Liver (tissue), 3 donors: ENCODE results near the gene RAB14.

Experiments
- EGR1 ChIP-seq, 2 donors: IDR thresholded peaks; 2 replicates each; pipeline ENCODE4 v1.6.1; 2016 to 2018; ENCODE audit warnings: antibody characterized with exemption in 2 of 2, low read depth in 2 of 2
- JUND ChIP-seq, 2 donors: IDR thresholded peaks; 2 replicates each; pipeline ENCODE4 v1.6.1; 2016; ENCODE audit warnings: antibody characterized with exemption in 2 of 2
- RAD21 ChIP-seq, 2 donors: IDR thresholded peaks; 2 replicates each; pipeline ENCODE4 v1.6.1; 2016; ENCODE audit warnings: antibody characterized with exemption in 2 of 2, mild to moderate bottlenecking in 2 of 2
- REST ChIP-seq: IDR thresholded peaks from 2 replicates; pipeline ENCODE4 v1.6.1; 2016; ENCODE audit warnings: antibody characterized with exemption, mild to moderate bottlenecking
- TAF1 ChIP-seq: conservative IDR thresholded peaks from 2 replicates; pipeline ENCODE4 v1.6.1; 2016; ENCODE audit warnings: antibody characterized with exemption, mild to moderate bottlenecking
- YY1 ChIP-seq: IDR thresholded peaks from 2 replicates; pipeline ENCODE4 v1.6.1; 2016; ENCODE audit warnings: antibody characterized with exemption, mild to moderate bottlenecking
- ZBTB33 ChIP-seq: IDR thresholded peaks from 2 replicates; pipeline ENCODE4 v1.6.1; 2016; ENCODE audit warnings: antibody characterized with exemption
- TF ChIP-seq, protein P1 (sequence below): IDR thresholded peaks from 2 replicates; pipeline ENCODE4 v1.6.1; 2016; ENCODE audit warnings: antibody characterized with exemption
- TF ChIP-seq, protein P2 (sequence below): fragments of 150-350 bp; IDR thresholded peaks from 2 replicates; pipeline ENCODE4 v1.5.1; 2017; ENCODE audit warnings: improper control_type of control experiment, low read depth, low read length; ENCODE audit not compliant: missing input control
- TF ChIP-seq, protein P3 (sequence below): IDR thresholded peaks from 2 replicates; pipeline ENCODE4 v1.6.1; 2016; ENCODE audit warnings: antibody characterized with exemption
- donor health status: healthy.
- donor health status: healthy.

- TF ChIP-seq, protein P1, sequence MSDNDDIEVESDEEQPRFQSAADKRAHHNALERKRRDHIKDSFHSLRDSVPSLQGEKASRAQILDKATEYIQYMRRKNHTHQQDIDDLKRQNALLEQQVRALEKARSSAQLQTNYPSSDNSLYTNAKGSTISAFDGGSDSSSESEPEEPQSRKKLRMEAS = no peak
- TF ChIP-seq RAD21 (IDR thresholded peaks at IDR 0.05) = no peak
- TF ChIP-seq, protein P2, sequence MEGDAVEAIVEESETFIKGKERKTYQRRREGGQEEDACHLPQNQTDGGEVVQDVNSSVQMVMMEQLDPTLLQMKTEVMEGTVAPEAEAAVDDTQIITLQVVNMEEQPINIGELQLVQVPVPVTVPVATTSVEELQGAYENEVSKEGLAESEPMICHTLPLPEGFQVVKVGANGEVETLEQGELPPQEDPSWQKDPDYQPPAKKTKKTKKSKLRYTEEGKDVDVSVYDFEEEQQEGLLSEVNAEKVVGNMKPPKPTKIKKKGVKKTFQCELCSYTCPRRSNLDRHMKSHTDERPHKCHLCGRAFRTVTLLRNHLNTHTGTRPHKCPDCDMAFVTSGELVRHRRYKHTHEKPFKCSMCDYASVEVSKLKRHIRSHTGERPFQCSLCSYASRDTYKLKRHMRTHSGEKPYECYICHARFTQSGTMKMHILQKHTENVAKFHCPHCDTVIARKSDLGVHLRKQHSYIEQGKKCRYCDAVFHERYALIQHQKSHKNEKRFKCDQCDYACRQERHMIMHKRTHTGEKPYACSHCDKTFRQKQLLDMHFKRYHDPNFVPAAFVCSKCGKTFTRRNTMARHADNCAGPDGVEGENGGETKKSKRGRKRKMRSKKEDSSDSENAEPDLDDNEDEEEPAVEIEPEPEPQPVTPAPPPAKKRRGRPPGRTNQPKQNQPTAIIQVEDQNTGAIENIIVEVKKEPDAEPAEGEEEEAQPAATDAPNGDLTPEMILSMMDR = no peak
- no peak for TF ChIP-seq EGR1 (IDR thresholded peaks at IDR 0.05; ENCODE audit: low read depth in 2 of 2)
- TF ChIP-seq REST = no peak
- TF ChIP-seq ZBTB33 = no peak
- TF ChIP-seq TAF1 = no peak
- TF ChIP-seq JUND (IDR thresholded peaks at IDR 0.05) = no peak
- TF ChIP-seq, protein P3, sequence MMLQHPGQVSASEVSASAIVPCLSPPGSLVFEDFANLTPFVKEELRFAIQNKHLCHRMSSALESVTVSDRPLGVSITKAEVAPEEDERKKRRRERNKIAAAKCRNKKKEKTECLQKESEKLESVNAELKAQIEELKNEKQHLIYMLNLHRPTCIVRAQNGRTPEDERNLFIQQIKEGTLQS = no peak
- TF ChIP-seq YY1 = no peak
Measured at GRCh38 chr9:121233906-121234831, 32.5 kb upstream of the RAB14 start.
